HCT116 (cell line): ENCODE results near the gene DCDC2. TPM values are rescaled to one million over a fixed set of nuclear protein-coding genes. Genes with fewer than 3 reads are reported as not detected.

Experiments
- ATAC-seq: fragments of 200-7000 bp; cut with Tn5 transposase; 2 replicates; pipeline ENCODE4 v1.9.1; 2020; ENCODE audit warnings: mild to moderate bottlenecking, moderate library complexity
- BruUV-seq: library from RNA; stranded (reverse); fragments of 400-500 nt; replicated peaks from 2 replicates; lab custom pipeline; 2021; lab: Mats Ljungman, UMichigan
- CTCF ChIA-PET: fragments of 300-600 bp; sonication (Branson Sonifier 250); formaldehyde crosslinking; loops from one replicate; lab custom pipeline; 2021; ENCODE audit warnings: antibody characterized with exemption; lab: Charles Lee
- POLR2A ChIA-PET: fragments of 300-600, 350-600 bp; sonication (Branson Sonifier 250); formaldehyde crosslinking; loops from one replicate; lab custom pipeline; 2021; ENCODE audit warnings: antibody characterized with exemption; lab: Charles Lee
- RAD21 ChIA-PET, 2 experiments: fragments of 300-600 bp; sonication (Branson Sonifier 250); formaldehyde crosslinking; loops; one replicate each; lab custom pipeline; 2023; ENCODE audit warnings: low total read pairs in 2 of 2; ENCODE audit not compliant: uncharacterized antibody in 2 of 2, unreplicated experiment in 2 of 2, low non-redundant PET in 1 of 2; lab: Charles Lee
- DNase-seq: peaks from one replicate; pipeline ENCODE4 v3.0.0-alpha.2; 2010; ENCODE audit warnings: low read depth, low spot score
- H2AFZ ChIP-seq: fragments of 200-600 bp; shearing (Covaris generic), sonication (generic); 2 replicates; pipeline ENCODE4 v1.6.1; 2017; ENCODE audit warnings: low read depth, mixed run types, mixed read lengths, antibody characterized with exemption, low read length; ENCODE audit not compliant: poor library complexity, severe bottlenecking
- H3K27ac ChIP-seq: 2 replicates; pipeline ENCODE4 v1.5.1; 2012; ENCODE audit warnings: low read depth, low read length
- H3K27me3 ChIP-seq: fragments of 200-600 bp; sonication (generic); 2 replicates; pipeline ENCODE4 v1.6.1; 2016; ENCODE audit warnings: mixed run types, low read length, mixed read lengths; ENCODE audit not compliant: insufficient read depth
- H3K36me3 ChIP-seq, 2 experiments: fragments of 200-500 bp in 1 of 2; fragments of 200-600 bp in 1 of 2; sonication (Bioruptor generic) in 1 of 2; sonication (generic) in 1 of 2; 2 replicates each; pipeline versions ENCODE4 v1.5.1 to v1.6.1; 2014 to 2016; ENCODE audit warnings: low read length in 2 of 2, inconsistent platforms in 1 of 2, mixed read lengths in 1 of 2, mixed run types in 1 of 2; ENCODE audit not compliant: insufficient read depth in 2 of 2, control insufficient read depth in 1 of 2
- H3K4me1 ChIP-seq, 2 experiments: fragments of 200-600 bp in 1 of 2; sonication (generic) in 1 of 2; 2 replicates each; pipeline versions ENCODE4 v1.5.1 to v1.6.1; 2012 to 2017; ENCODE audit warnings: low read length in 2 of 2, inconsistent platforms in 1 of 2, mild to moderate bottlenecking in 1 of 2, mixed read lengths in 1 of 2, mixed run types in 1 of 2, moderate library complexity in 1 of 2; ENCODE audit not compliant: insufficient read depth in 2 of 2, control insufficient read depth in 1 of 2
- H3K4me2 ChIP-seq: fragments of 200-600 bp; sonication (generic); 2 replicates; pipeline ENCODE4 v1.6.1; 2017; ENCODE audit warnings: mixed run types, low read length, mixed read lengths
- H3K4me3 ChIP-seq, 2 experiments: fragments of 200-600 bp in 1 of 2; sonication (generic) in 1 of 2; replicated peaks in 1 of 2; 2 replicates each; pipeline ENCODE4 v1.5.1; 2011 to 2016; ENCODE audit warnings: low read length in 2 of 2, control low read depth in 1 of 2, low read depth in 1 of 2, mild to moderate bottlenecking in 1 of 2, mixed read lengths in 1 of 2, mixed run types in 1 of 2
- H3K79me2 ChIP-seq: fragments of 200-600 bp; sonication (generic); 2 replicates; pipeline ENCODE4 v1.6.1; 2017; ENCODE audit warnings: mild to moderate bottlenecking, mixed run types, low read length, moderate library complexity, mixed read lengths; ENCODE audit not compliant: insufficient read depth
- H3K9ac ChIP-seq: fragments of 200-600 bp; sonication (generic); 2 replicates; pipeline ENCODE4 v1.6.1; 2016; ENCODE audit warnings: low read length, mixed read lengths
- H3K9me2 ChIP-seq: fragments of 200-600 bp; sonication (generic), shearing (Covaris generic); 2 replicates; pipeline ENCODE4 v1.6.1; 2017; ENCODE audit warnings: mixed run types, mild to moderate bottlenecking, moderate library complexity; ENCODE audit not compliant: insufficient read depth
- H3K9me3 ChIP-seq, 2 experiments: fragments of 200-500 bp in 1 of 2; fragments of 200-600 bp in 1 of 2; sonication (Bioruptor generic) in 1 of 2; sonication (generic) in 1 of 2; 2 replicates each; pipeline ENCODE4 v1.6.1; 2014 to 2017; ENCODE audit warnings: low read length in 2 of 2, mixed read lengths in 2 of 2, inconsistent platforms in 1 of 2, low read depth in 1 of 2, mild to moderate bottlenecking in 1 of 2, mixed run types in 1 of 2, moderate library complexity in 1 of 2; ENCODE audit not compliant: control insufficient read depth in 1 of 2, insufficient read depth in 1 of 2
- H4K20me1 ChIP-seq: fragments of 200-600 bp; sonication (generic), shearing (Covaris generic); 2 replicates; pipeline ENCODE4 v1.6.1; 2017; ENCODE audit warnings: mixed run types, mild to moderate bottlenecking, moderate library complexity; ENCODE audit not compliant: insufficient read depth
- CBX3 ChIP-seq: IDR thresholded peaks from 2 replicates; pipeline ENCODE4 v1.6.1; 2012; ENCODE audit warnings: low read depth
- CEBPB ChIP-seq: IDR thresholded peaks from 2 replicates; pipeline ENCODE4 v1.6.1; 2012; ENCODE audit warnings: low read depth
- CTCF ChIP-seq, 3 experiments: fragments of 200-600 bp in 1 of 3; sonication (generic) in 1 of 3; IDR thresholded peaks in 2 of 3; conservative IDR thresholded peaks in 1 of 3; 2 replicates each; pipeline ENCODE4 v1.5.1; 2012 to 2017; ENCODE audit warnings: low read depth in 2 of 3, low read length in 2 of 3, antibody characterized with exemption in 1 of 3, borderline replicate concordance in 1 of 3, control low read depth in 1 of 3, mild to moderate bottlenecking in 1 of 3, mixed read lengths in 1 of 3, mixed run types in 1 of 3, moderate library complexity in 1 of 3; ENCODE audit not compliant: insufficient read depth in 1 of 3
- ELF1 ChIP-seq: IDR thresholded peaks from 2 replicates; pipeline ENCODE4 v1.6.1; 2012; ENCODE audit warnings: low read depth, borderline replicate concordance
- JUND ChIP-seq: IDR thresholded peaks from 2 replicates; pipeline ENCODE4 v1.6.1; 2012
- POLR2AphosphoS5 ChIP-seq: IDR thresholded peaks from 2 replicates; pipeline ENCODE4 v1.6.1; 2011; ENCODE audit warnings: mild to moderate bottlenecking, low read depth, low read length, moderate library complexity
- RAD21 ChIP-seq: IDR thresholded peaks from 2 replicates; pipeline ENCODE4 v1.6.1; 2012; ENCODE audit warnings: low read depth, mild to moderate bottlenecking
- SP1 ChIP-seq: IDR thresholded peaks from 2 replicates; pipeline ENCODE4 v1.6.1; 2012; ENCODE audit warnings: low read depth
- YY1 ChIP-seq: IDR thresholded peaks from 2 replicates; pipeline ENCODE4 v1.6.1; 2011; ENCODE audit warnings: low read length, low read depth, moderate library complexity, mild to moderate bottlenecking; ENCODE audit not compliant: insufficient replicate concordance; ENCODE audit errors: extremely low read depth
- ZBTB33 ChIP-seq: IDR thresholded peaks from 2 replicates; pipeline ENCODE4 v1.6.1; 2011; ENCODE audit warnings: mild to moderate bottlenecking, low read length, moderate library complexity; ENCODE audit not compliant: insufficient replicate concordance; ENCODE audit errors: extremely low read depth
- ZNF274 ChIP-seq: fragments of 200-500 bp; sonication (Bioruptor generic); IDR thresholded peaks from 2 replicates; pipeline ENCODE4 v1.6.1; 2014; ENCODE audit warnings: mild to moderate bottlenecking, low read depth, low read length, inconsistent platforms
- intact Hi-C: fragments of 100-400 bp; cut with micrococcal nuclease; formaldehyde crosslinking; loops from 2 replicates; pipeline ENCODE4 v1.10.0; 2022
- total RNA-seq: library from RNA; stranded (reverse); gene quantifications from one replicate; pipeline ENCODE4 v1.2.1, GENCODE V29; 2021; ENCODE audit not compliant: unreplicated experiment

Gene DCDC2
- total RNA-seq, 1 experiment from 2014 or later: 0.17 TPM

- Histone ChIP-seq H3K9ac (no peak overlapping the region), H3K27ac (no peak overlapping the region), H2AFZ (no peak overlapping the region), H3K4me1 (no peaks in the 10 kb centered on the region), H4K20me1 (no peaks in the 10 kb centered on the region), H3K27me3 (no peaks in the 10 kb centered on the region), H3K9me2 (no peaks in the 10 kb centered on the region), H3K4me3 (no peak overlapping the region), H3K79me2 (no peaks in the 10 kb centered on the region), H3K4me2 (no peak overlapping the region), H3K36me3 (no peaks in the 10 kb centered on the region), H3K9me3 (no peaks in the 10 kb centered on the region; a peak in 1 of 4 replicates)
- ChIA-PET CTCF (interaction anchor here (0.6 to 1.3 kb wide), 3 partner anchors 24 to 53 kb away, joined by 3 read pairs; no protein-coding TSS in a partner anchor), POLR2A (no interaction called here), RAD21 (no interaction called here)
- DNase-seq (no peak), ATAC-seq (no peak)
- TF ChIP-seq ZNF274 (no peak), ELF1 (no peak), CBX3 (no peak), YY1 (no peak), SP1 (no peak), RAD21 (no peak), ZBTB33 (no peak), CEBPB (no peak), JUND (no peak), CTCF (IDR thresholded peaks at IDR 0.05 in 2 of 3, conservative IDR thresholded peaks at IDR 0.05 in 1 of 3; ENCODE audit: borderline replicate concordance in 1 of 3, insufficient read depth in 1 of 3, low read depth in 2 of 3, low read length in 2 of 3) (no peak), POLR2AphosphoS5 (no peak)
- no TSS peak for BruUV-seq
- intact Hi-C loops: no loop called here
Measured at GRCh38 chr6:24306936-24307335, 50.9 kb downstream of the DCDC2 start.
